IPS-18a (cell line): ENCODE results near the gene GFI1B.
"Not testable (repeated sequence)": the region's sequence is repeated elsewhere in the genome, so short reads cannot be mapped to it uniquely, and the experiment has no call there.

ENCODE experiments used
- H3K27ac ChIP-seq: one replicate; pipeline ENCODE4 v1.5.1; 2013; ENCODE audit warnings: low read length
- H3K27me3 ChIP-seq: one replicate; pipeline ENCODE4 v1.6.1; 2013; ENCODE audit warnings: mild to moderate bottlenecking, low read length; ENCODE audit not compliant: control insufficient read depth, insufficient read depth
- H3K36me3 ChIP-seq: one replicate; pipeline ENCODE4 v1.6.1; 2013; ENCODE audit warnings: low read depth, low read length; ENCODE audit not compliant: control insufficient read depth
- H3K4me1 ChIP-seq: one replicate; pipeline ENCODE4 v1.6.1; 2013; ENCODE audit warnings: low read depth, low read length; ENCODE audit not compliant: control insufficient read depth
- H3K4me3 ChIP-seq: one replicate; pipeline ENCODE4 v1.5.1; 2013; ENCODE audit warnings: low read length
- H3K9ac ChIP-seq: one replicate; pipeline ENCODE4 v1.6.1; 2013; ENCODE audit warnings: mild to moderate bottlenecking, low read length, moderate library complexity
- H3K9me3 ChIP-seq: one replicate; pipeline ENCODE4 v1.6.1; 2013; ENCODE audit warnings: low read depth, low read length; ENCODE audit not compliant: control insufficient read depth

The GFI1B gene

GRCh38 chr9:132994410-132995120, 16.1 kb downstream of the GFI1B start:
- Histone ChIP-seq H3K4me3 (no peak overlapping the region), H3K27me3 (no peaks in the 10 kb centered on the region), H3K9ac (no peak overlapping the region), H3K4me1 (peaks cover 4% of the 10 kb centered on the region), H3K27ac (no peak overlapping the region), H3K36me3 (no peaks in the 10 kb centered on the region), H3K9me3 (no peaks in the 10 kb centered on the region)

GRCh38 chr9:132995121-132995420, 16.6 kb downstream of the GFI1B start:
- H3K9ac ChIP-seq: no peak overlapping the region
- H3K36me3 ChIP-seq: no peaks in the 10 kb centered on the region
- H3K27ac ChIP-seq: no peak overlapping the region
- H3K4me3 ChIP-seq: no peak overlapping the region
- H3K4me1 ChIP-seq: peaks cover 4% of the 10 kb centered on the region
- H3K9me3 ChIP-seq: no peaks in the 10 kb centered on the region
- H3K27me3 ChIP-seq: no peaks in the 10 kb centered on the region

GRCh38 chr9:132995879-132996278, 17.4 kb downstream of the GFI1B start:
- Histone ChIP-seq H3K4me1 (peaks cover 4% of the 10 kb centered on the region), H3K27me3 (no peaks in the 10 kb centered on the region), H3K9ac (no peak overlapping the region), H3K9me3 (no peaks in the 10 kb centered on the region), H3K4me3 (no peak overlapping the region), H3K36me3 (no peaks in the 10 kb centered on the region), H3K27ac (no peak overlapping the region)

GRCh38 chr9:132996526-132996925, 18.0 kb downstream of the GFI1B start:
- no peaks in the 10 kb centered on the region for H3K27me3 ChIP-seq

GRCh38 chr9:132997591-132997990, 19.1 kb downstream of the GFI1B start:
- H3K4me1 ChIP-seq: peaks cover 4% of the 10 kb centered on the region
- H3K36me3 ChIP-seq: no peaks in the 10 kb centered on the region
- no peak overlapping the region for H3K9ac ChIP-seq
- H3K27ac ChIP-seq: no peak overlapping the region
- H3K4me3 ChIP-seq: no peak overlapping the region
- H3K9me3 ChIP-seq: no peaks in the 10 kb centered on the region
- H3K27me3 ChIP-seq: peaks cover 8% of the 10 kb centered on the region

More at GRCh38 chr9:132996526-132996925, 18.0 kb downstream of the GFI1B start:
- H3K4me3 ChIP-seq: no peak overlapping the region
- no peaks in the 10 kb centered on the region for H3K36me3 ChIP-seq
- peaks cover 4% of the 10 kb centered on the region for H3K4me1 ChIP-seq
- H3K27ac ChIP-seq: no peak overlapping the region
- H3K9ac ChIP-seq: no peak overlapping the region
- H3K9me3 ChIP-seq: no peaks in the 10 kb centered on the region

- H3K36me3 ChIP-seq, H3K9ac ChIP-seq, H3K4me1 ChIP-seq, H3K9me3 ChIP-seq, H3K4me3 ChIP-seq, H3K27ac ChIP-seq: not testable (repeated sequence)
- H3K27me3 ChIP-seq: peaks cover 14% of the 10 kb centered on the region
These were observed 19.7 kb downstream of the GFI1B start for GRCh38 chr9:132998221-132998620.

- H3K9ac ChIP-seq: no peak overlapping the region
- no peaks in the 10 kb centered on the region for H3K36me3 ChIP-seq
- H3K27me3 ChIP-seq: peaks cover 20% of the 10 kb centered on the region
- H3K4me3 ChIP-seq: no peak overlapping the region
- H3K9me3 ChIP-seq: no peaks in the 10 kb centered on the region
- H3K4me1 ChIP-seq: peaks cover 14% of the 10 kb centered on the region
- no peak overlapping the region for H3K27ac ChIP-seq
These were observed 20.5 kb downstream of the GFI1B start for GRCh38 chr9:132998831-132999635.

- no peak overlapping the region for H3K27ac ChIP-seq
These were observed 23.9 kb downstream of the GFI1B start for GRCh38 chr9:133002147-133003070.

GRCh38 chr9:133003071-133003461, 24.6 kb downstream of the GFI1B start:
- no peaks in the 10 kb centered on the region for H3K9me3 ChIP-seq
- H3K27ac ChIP-seq: no peak overlapping the region
- H3K36me3 ChIP-seq: no peaks in the 10 kb centered on the region
- peaks cover 14% of the 10 kb centered on the region for H3K4me1 ChIP-seq
- H3K27me3 ChIP-seq: peaks cover 28% of the 10 kb centered on the region
- no peak overlapping the region for H3K4me3 ChIP-seq
- H3K9ac ChIP-seq: no peak overlapping the region

More at GRCh38 chr9:133002147-133003070, 23.9 kb downstream of the GFI1B start:
- peaks cover 14% of the 10 kb centered on the region for H3K4me1 ChIP-seq
- no peaks in the 10 kb centered on the region for H3K9me3 ChIP-seq
- H3K27me3 ChIP-seq: peaks cover 28% of the 10 kb centered on the region
- H3K36me3 ChIP-seq: no peaks in the 10 kb centered on the region
- H3K4me3 ChIP-seq: no peak overlapping the region
- no peak overlapping the region for H3K9ac ChIP-seq

GRCh38 chr9:133003671-133004090, 25.2 kb downstream of the GFI1B start:
- Histone ChIP-seq H3K4me3 (no peak overlapping the region), H3K27me3 (peaks cover 28% of the 10 kb centered on the region), H3K9ac (no peak overlapping the region), H3K9me3 (no peaks in the 10 kb centered on the region), H3K36me3 (no peaks in the 10 kb centered on the region), H3K27ac (no peak overlapping the region), H3K4me1 (peaks cover 14% of the 10 kb centered on the region)
